ENCODE results near the gene ZSWIM9.

- no peak for TF ChIP-seq POLR2A (IDR thresholded peaks at IDR 0.05)
- TF ChIP-seq, protein P1, sequence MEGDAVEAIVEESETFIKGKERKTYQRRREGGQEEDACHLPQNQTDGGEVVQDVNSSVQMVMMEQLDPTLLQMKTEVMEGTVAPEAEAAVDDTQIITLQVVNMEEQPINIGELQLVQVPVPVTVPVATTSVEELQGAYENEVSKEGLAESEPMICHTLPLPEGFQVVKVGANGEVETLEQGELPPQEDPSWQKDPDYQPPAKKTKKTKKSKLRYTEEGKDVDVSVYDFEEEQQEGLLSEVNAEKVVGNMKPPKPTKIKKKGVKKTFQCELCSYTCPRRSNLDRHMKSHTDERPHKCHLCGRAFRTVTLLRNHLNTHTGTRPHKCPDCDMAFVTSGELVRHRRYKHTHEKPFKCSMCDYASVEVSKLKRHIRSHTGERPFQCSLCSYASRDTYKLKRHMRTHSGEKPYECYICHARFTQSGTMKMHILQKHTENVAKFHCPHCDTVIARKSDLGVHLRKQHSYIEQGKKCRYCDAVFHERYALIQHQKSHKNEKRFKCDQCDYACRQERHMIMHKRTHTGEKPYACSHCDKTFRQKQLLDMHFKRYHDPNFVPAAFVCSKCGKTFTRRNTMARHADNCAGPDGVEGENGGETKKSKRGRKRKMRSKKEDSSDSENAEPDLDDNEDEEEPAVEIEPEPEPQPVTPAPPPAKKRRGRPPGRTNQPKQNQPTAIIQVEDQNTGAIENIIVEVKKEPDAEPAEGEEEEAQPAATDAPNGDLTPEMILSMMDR (IDR thresholded peaks at IDR 0.05) = no peak
Observed at GRCh38 chr19:48190885-48191284, 20.4 kb downstream of the ZSWIM9 start.

Data from heart left ventricle (tissue), 13 donors.